GM23338 (cell line): ENCODE measurements around the gene B3GAT3. TPM values are rescaled to one million over a fixed set of nuclear protein-coding genes. Genes with fewer than 3 reads are reported as not detected.

Experiments
- ATAC-seq: fragments of 200-7000 bp; cut with Tn5 transposase; 3 replicates; pipeline ENCODE4 v1.9.1; 2020
- DNase-seq: peaks from one replicate; pipeline ENCODE4 v3.0.0-alpha.2; 2015; ENCODE audit warnings: low spot score
- H2AFZ ChIP-seq: fragments of 200-600 bp; sonication (generic); 2 replicates; pipeline ENCODE4 v1.8.0; 2016; ENCODE audit warnings: antibody characterized with exemption, mild to moderate bottlenecking, moderate library complexity
- H3F3A ChIP-seq: fragments of 200-600 bp; sonication (generic); replicated peaks from 2 replicates; pipeline ENCODE4 v1.8.0; 2017; ENCODE audit warnings: antibody characterized with exemption, mixed run types, low read depth
- H3K27ac ChIP-seq: fragments of 200-600 bp; sonication (generic); 2 replicates; pipeline ENCODE4 v1.6.1; 2016; ENCODE audit warnings: low read depth
- H3K27me3 ChIP-seq: fragments of 200-600 bp; sonication (generic); 2 replicates; pipeline ENCODE4 v1.8.0; 2016; ENCODE audit warnings: mild to moderate bottlenecking, mixed run types, moderate library complexity; ENCODE audit not compliant: insufficient read depth
- H3K36me3 ChIP-seq: fragments of 200-600 bp; sonication (generic); 2 replicates; pipeline ENCODE4 v1.8.0; 2016; ENCODE audit warnings: mild to moderate bottlenecking; ENCODE audit not compliant: insufficient read depth
- H3K4me1 ChIP-seq: fragments of 200-600 bp; sonication (generic); 2 replicates; pipeline ENCODE4 v1.8.0; 2016; ENCODE audit warnings: mild to moderate bottlenecking, moderate library complexity; ENCODE audit not compliant: insufficient read depth
- H3K4me2 ChIP-seq: fragments of 200-600 bp; sonication (generic); 2 replicates; pipeline ENCODE4 v1.7.1; 2017; ENCODE audit warnings: mixed run types
- H3K4me3 ChIP-seq: fragments of 200-600 bp; sonication (generic); 2 replicates; pipeline ENCODE4 v1.6.1; 2016; ENCODE audit warnings: mixed run types
- H3K79me2 ChIP-seq: fragments of 200-600 bp; sonication (generic); replicated peaks from 2 replicates; pipeline ENCODE4 v1.8.0; 2017; ENCODE audit warnings: mild to moderate bottlenecking; ENCODE audit not compliant: insufficient read depth
- H3K9me2 ChIP-seq: fragments of 200-600 bp; sonication (generic); 2 replicates; pipeline ENCODE4 v1.8.0; 2017; ENCODE audit not compliant: insufficient read depth
- H4K20me1 ChIP-seq: fragments of 200-600 bp; sonication (generic); replicated peaks from 2 replicates; pipeline ENCODE4 v1.8.0; 2017; ENCODE audit warnings: mild to moderate bottlenecking; ENCODE audit not compliant: insufficient read depth
- H3K27ac Mint-ChIP-seq: 2 replicates; pipeline ENCODE4 v1.8.0; 2020; ENCODE audit warnings: inconsistent platforms, mild to moderate bottlenecking, moderate library complexity, mixed read lengths
- H3K27me3 Mint-ChIP-seq: 3 replicates; pipeline ENCODE4 v1.8.0; 2022; ENCODE audit warnings: low read depth, mild to moderate bottlenecking, moderate library complexity, mixed read lengths, inconsistent platforms; ENCODE audit not compliant: insufficient read depth, poor library complexity
- H3K36me3 Mint-ChIP-seq: 3 replicates; pipeline ENCODE4 v1.8.0; 2021; ENCODE audit warnings: low read depth, mild to moderate bottlenecking, inconsistent platforms, moderate library complexity, mixed read lengths
- H3K4me1 Mint-ChIP-seq: 3 replicates; pipeline ENCODE4 v1.8.0; 2020; ENCODE audit warnings: mild to moderate bottlenecking, inconsistent platforms, mixed read lengths
- H3K4me3 Mint-ChIP-seq: 3 replicates; pipeline ENCODE4 v1.8.0; 2021; ENCODE audit warnings: moderate library complexity, mild to moderate bottlenecking, inconsistent platforms, mixed read lengths
- H3K9me3 Mint-ChIP-seq: 3 replicates; pipeline ENCODE4 v1.8.0; 2020; ENCODE audit warnings: moderate library complexity, mild to moderate bottlenecking, inconsistent platforms, mixed read lengths
- CREB1 ChIP-seq: fragments of 250-450 bp; sonication (Bioruptor Pico); IDR thresholded peaks from 2 replicates; pipeline ENCODE4 v1.5.0; 2020; ENCODE audit warnings: low read depth, mild to moderate bottlenecking, moderate library complexity
- CTCF ChIP-seq, 2 experiments: fragments of 200-600 bp in 1 of 2; sonication (generic) in 1 of 2; conservative IDR thresholded peaks; 2 replicates each; pipeline versions ENCODE4 v1.5.1 to v1.6.1; 2016 to 2017; ENCODE audit warnings: antibody characterized with exemption in 2 of 2, low read depth in 2 of 2, mild to moderate bottlenecking in 2 of 2, moderate library complexity in 1 of 2
- EZH2 ChIP-seq: fragments of 200-600 bp; sonication (generic); IDR thresholded peaks from one replicate; pipeline ENCODE4 v1.8.0; 2017; ENCODE audit warnings: antibody characterized with exemption, mild to moderate bottlenecking, low read depth; ENCODE audit not compliant: unreplicated experiment
- EZH2phosphoT487 ChIP-seq: fragments of 200-600 bp; sonication (generic); IDR thresholded peaks from one replicate; pipeline ENCODE4 v1.8.1; 2018; ENCODE audit warnings: antibody characterized with exemption; ENCODE audit not compliant: unreplicated experiment
- JUNB ChIP-seq: IDR thresholded peaks from one replicate; pipeline ENCODE4 v1.6.1; 2016; ENCODE audit warnings: antibody characterized with exemption; ENCODE audit not compliant: unreplicated experiment
- NANOG ChIP-seq: IDR thresholded peaks from 2 replicates; pipeline ENCODE4 v1.6.1; 2016; ENCODE audit warnings: antibody characterized with exemption, borderline replicate concordance
- POLR2AphosphoS5 ChIP-seq: IDR thresholded peaks from 2 replicates; pipeline ENCODE4 v1.6.1; 2016; ENCODE audit warnings: antibody characterized with exemption, low read depth
- STAT1 ChIP-seq: IDR thresholded peaks from one replicate; pipeline ENCODE4 v1.6.1; 2016; ENCODE audit warnings: antibody characterized with exemption; ENCODE audit not compliant: unreplicated experiment
- ZNF114 ChIP-seq: fragments of 250-450 bp; sonication (Bioruptor Pico); IDR thresholded peaks from 2 replicates; pipeline ENCODE4 v1.5.0; 2020; ENCODE audit warnings: mild to moderate bottlenecking, moderate library complexity
- ZNF331 ChIP-seq: fragments of 250-450 bp; sonication (Bioruptor Pico); IDR thresholded peaks from 2 replicates; pipeline ENCODE4 v1.5.0; 2020; ENCODE audit warnings: low read depth, mild to moderate bottlenecking, moderate library complexity
- polyA plus RNA-seq: library from polyadenylated mRNA; unstranded; fragments of >200 nt; fragmentation: Nextera tagmentation; extraction: Ambion mirVana; gene quantifications from 2 replicates; pipeline ENCODE4 v1.2.1, GENCODE V29; 2016
- total RNA-seq: library from RNA; depleted of rRNA; stranded (reverse); fragments of >200 nt; shearing (Covaris generic); gene quantifications from 2 replicates; pipeline ENCODE4 v1.2.3, GENCODE V29; 2014
- TF ChIP-seq, protein P1 (sequence below): IDR thresholded peaks from 2 replicates; pipeline ENCODE4 v1.6.1; 2016; ENCODE audit warnings: antibody characterized with exemption
- TF ChIP-seq, protein P2 (sequence below): fragments of 250-450 bp; sonication (Bioruptor Pico); IDR thresholded peaks from 2 replicates; pipeline ENCODE4 v1.5.0; 2020; ENCODE audit warnings: mild to moderate bottlenecking, moderate library complexity
- TF ChIP-seq, protein P3 (sequence below): IDR thresholded peaks from one replicate; pipeline ENCODE4 v1.6.1; 2018; ENCODE audit warnings: antibody characterized with exemption; ENCODE audit not compliant: unreplicated experiment

Gene B3GAT3
- total and polyA plus RNA-seq, 2 experiments from 2014 or later: 16.4 to 18.4 TPM

- Mint-ChIP-seq H3K4me3 (no peak overlapping the region), H3K27me3 (peaks cover 36% of the 10 kb centered on the region), H3K36me3 (peaks cover 11% of the 10 kb centered on the region; the same call in 2 of the 3 replicates), H3K4me1 (peaks cover 54% of the 10 kb centered on the region), H3K27ac (no peak overlapping the region), H3K9me3 (no peaks in the 10 kb centered on the region; the same call in 2 of the 3 replicates)
- Histone ChIP-seq H3K4me2 (no peak overlapping the region), H3F3A (peaks cover 20% of the 10 kb centered on the region), H3K27me3 (peaks cover 31% of the 10 kb centered on the region), H3K79me2 (peaks cover under 1% of the 10 kb centered on the region; the same call in 1 of the 2 replicates), H3K4me3 (no peak overlapping the region), H3K27ac (no peak overlapping the region), H2AFZ (no peak overlapping the region), H3K36me3 (no peaks in the 10 kb centered on the region), H3K4me1 (peaks cover 8% of the 10 kb centered on the region; the same call in 1 of the 2 replicates), H3K9me2 (no peaks in the 10 kb centered on the region), H4K20me1 (0 out of 2 replicates have a peak, but pooled peaks cover 6% of the 10 kb centered on the region)
- no peak for DNase-seq
- no peak for ATAC-seq
- no peak for TF ChIP-seq STAT1
- TF ChIP-seq CREB1 (CRISPR knock-in tag): no peak
- no peak for TF ChIP-seq JUNB
- TF ChIP-seq, protein P1, sequence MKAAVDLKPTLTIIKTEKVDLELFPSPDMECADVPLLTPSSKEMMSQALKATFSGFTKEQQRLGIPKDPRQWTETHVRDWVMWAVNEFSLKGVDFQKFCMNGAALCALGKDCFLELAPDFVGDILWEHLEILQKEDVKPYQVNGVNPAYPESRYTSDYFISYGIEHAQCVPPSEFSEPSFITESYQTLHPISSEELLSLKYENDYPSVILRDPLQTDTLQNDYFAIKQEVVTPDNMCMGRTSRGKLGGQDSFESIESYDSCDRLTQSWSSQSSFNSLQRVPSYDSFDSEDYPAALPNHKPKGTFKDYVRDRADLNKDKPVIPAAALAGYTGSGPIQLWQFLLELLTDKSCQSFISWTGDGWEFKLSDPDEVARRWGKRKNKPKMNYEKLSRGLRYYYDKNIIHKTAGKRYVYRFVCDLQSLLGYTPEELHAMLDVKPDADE: no peak
- TF ChIP-seq ZNF331: no peak
- no peak for TF ChIP-seq NANOG
- TF ChIP-seq, protein P2, sequence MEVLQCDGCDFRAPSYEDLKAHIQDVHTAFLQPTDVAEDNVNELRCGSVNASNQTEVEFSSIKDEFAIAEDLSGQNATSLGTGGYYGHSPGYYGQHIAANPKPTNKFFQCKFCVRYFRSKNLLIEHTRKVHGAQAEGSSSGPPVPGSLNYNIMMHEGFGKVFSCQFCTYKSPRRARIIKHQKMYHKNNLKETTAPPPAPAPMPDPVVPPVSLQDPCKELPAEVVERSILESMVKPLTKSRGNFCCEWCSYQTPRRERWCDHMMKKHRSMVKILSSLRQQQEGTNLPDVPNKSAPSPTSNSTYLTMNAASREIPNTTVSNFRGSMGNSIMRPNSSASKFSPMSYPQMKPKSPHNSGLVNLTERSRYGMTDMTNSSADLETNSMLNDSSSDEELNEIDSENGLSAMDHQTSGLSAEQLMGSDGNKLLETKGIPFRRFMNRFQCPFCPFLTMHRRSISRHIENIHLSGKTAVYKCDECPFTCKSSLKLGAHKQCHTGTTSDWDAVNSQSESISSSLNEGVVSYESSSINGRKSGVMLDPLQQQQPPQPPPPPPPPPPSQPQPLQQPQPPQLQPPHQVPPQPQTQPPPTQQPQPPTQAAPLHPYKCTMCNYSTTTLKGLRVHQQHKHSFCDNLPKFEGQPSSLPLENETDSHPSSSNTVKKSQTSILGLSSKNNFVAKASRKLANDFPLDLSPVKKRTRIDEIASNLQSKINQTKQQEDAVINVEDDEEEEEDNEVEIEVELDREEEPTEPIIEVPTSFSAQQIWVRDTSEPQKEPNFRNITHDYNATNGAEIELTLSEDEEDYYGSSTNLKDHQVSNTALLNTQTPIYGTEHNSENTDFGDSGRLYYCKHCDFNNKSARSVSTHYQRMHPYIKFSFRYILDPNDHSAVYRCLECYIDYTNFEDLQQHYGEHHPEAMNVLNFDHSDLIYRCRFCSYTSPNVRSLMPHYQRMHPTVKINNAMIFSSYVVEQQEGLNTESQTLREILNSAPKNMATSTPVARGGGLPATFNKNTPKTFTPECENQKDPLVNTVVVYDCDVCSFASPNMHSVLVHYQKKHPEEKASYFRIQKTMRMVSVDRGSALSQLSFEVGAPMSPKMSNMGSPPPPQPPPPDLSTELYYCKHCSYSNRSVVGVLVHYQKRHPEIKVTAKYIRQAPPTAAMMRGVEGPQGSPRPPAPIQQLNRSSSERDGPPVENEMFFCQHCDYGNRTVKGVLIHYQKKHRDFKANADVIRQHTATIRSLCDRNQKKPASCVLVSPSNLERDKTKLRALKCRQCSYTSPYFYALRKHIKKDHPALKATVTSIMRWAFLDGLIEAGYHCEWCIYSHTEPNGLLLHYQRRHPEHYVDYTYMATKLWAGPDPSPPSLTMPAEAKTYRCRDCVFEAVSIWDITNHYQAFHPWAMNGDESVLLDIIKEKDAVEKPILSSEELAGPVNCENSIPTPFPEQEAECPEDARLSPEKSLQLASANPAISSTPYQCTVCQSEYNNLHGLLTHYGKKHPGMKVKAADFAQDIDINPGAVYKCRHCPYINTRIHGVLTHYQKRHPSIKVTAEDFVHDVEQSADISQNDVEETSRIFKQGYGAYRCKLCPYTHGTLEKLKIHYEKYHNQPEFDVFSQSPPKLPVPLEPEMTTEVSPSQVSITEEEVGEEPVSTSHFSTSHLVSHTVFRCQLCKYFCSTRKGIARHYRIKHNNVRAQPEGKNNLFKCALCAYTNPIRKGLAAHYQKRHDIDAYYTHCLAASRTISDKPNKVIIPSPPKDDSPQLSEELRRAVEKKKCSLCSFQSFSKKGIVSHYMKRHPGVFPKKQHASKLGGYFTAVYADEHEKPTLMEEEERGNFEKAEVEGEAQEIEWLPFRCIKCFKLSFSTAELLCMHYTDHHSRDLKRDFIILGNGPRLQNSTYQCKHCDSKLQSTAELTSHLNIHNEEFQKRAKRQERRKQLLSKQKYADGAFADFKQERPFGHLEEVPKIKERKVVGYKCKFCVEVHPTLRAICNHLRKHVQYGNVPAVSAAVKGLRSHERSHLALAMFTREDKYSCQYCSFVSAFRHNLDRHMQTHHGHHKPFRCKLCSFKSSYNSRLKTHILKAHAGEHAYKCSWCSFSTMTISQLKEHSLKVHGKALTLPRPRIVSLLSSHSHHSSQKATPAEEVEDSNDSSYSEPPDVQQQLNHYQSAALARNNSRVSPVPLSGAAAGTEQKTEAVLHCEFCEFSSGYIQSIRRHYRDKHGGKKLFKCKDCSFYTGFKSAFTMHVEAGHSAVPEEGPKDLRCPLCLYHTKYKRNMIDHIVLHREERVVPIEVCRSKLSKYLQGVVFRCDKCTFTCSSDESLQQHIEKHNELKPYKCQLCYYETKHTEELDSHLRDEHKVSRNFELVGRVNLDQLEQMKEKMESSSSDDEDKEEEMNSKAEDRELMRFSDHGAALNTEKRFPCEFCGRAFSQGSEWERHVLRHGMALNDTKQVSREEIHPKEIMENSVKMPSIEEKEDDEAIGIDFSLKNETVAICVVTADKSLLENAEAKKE: no peak
- TF ChIP-seq POLR2AphosphoS5: no peak
- no peak for TF ChIP-seq ZNF114 (CRISPR knock-in tag)
- TF ChIP-seq EZH2phosphoT487: no peak
- no peak for TF ChIP-seq CTCF (conservative IDR thresholded peaks at IDR 0.05; ENCODE audit: low read depth in 2 of 2)
- TF ChIP-seq, protein P3, sequence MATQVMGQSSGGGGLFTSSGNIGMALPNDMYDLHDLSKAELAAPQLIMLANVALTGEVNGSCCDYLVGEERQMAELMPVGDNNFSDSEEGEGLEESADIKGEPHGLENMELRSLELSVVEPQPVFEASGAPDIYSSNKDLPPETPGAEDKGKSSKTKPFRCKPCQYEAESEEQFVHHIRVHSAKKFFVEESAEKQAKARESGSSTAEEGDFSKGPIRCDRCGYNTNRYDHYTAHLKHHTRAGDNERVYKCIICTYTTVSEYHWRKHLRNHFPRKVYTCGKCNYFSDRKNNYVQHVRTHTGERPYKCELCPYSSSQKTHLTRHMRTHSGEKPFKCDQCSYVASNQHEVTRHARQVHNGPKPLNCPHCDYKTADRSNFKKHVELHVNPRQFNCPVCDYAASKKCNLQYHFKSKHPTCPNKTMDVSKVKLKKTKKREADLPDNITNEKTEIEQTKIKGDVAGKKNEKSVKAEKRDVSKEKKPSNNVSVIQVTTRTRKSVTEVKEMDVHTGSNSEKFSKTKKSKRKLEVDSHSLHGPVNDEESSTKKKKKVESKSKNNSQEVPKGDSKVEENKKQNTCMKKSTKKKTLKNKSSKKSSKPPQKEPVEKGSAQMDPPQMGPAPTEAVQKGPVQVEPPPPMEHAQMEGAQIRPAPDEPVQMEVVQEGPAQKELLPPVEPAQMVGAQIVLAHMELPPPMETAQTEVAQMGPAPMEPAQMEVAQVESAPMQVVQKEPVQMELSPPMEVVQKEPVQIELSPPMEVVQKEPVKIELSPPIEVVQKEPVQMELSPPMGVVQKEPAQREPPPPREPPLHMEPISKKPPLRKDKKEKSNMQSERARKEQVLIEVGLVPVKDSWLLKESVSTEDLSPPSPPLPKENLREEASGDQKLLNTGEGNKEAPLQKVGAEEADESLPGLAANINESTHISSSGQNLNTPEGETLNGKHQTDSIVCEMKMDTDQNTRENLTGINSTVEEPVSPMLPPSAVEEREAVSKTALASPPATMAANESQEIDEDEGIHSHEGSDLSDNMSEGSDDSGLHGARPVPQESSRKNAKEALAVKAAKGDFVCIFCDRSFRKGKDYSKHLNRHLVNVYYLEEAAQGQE: no peak
- no peak for TF ChIP-seq EZH2
Measured at GRCh38 chr11:62605902-62606301, 15.9 kb downstream of the B3GAT3 start.
